K562 (cell line): ENCODE data around the gene CDH5. TPM values are rescaled to one million over a fixed set of nuclear protein-coding genes. Genes with fewer than 3 reads are reported as not detected.

ENCODE experiments used
- CTBP1 ChIP-seq: fragments of 450-650 bp; IDR thresholded peaks from 2 replicates; pipeline ENCODE4 v1.6.1; 2016; ENCODE audit warnings: borderline replicate concordance
- EZH2 ChIP-seq: IDR thresholded peaks from 2 replicates; pipeline ENCODE4 v1.6.1; 2012; ENCODE audit warnings: low read depth, mild to moderate bottlenecking, inconsistent platforms, low read length, borderline replicate concordance
- FOXM1 ChIP-seq, 2 experiments: fragments of 450-650 bp in 1 of 2; sonication (generic) in 1 of 2; formaldehyde crosslinking in 1 of 2; IDR thresholded peaks; 2 replicates each; pipeline versions ENCODE4 v1.6.1 to v1.9.0; 2017 to 2022; ENCODE audit warnings: low read depth in 2 of 2, mild to moderate bottlenecking in 2 of 2, missing genetic modification reagents in 1 of 2, moderate library complexity in 1 of 2
- HNRNPL ChIP-seq: fragments of 200-400 bp; formaldehyde crosslinking; IDR thresholded peaks from 2 replicates; pipeline ENCODE4 v1.6.1; 2017; ENCODE audit warnings: low read depth, mild to moderate bottlenecking, low read length
- MBD1 ChIP-seq: fragments of 250-450 bp; sonication (Bioruptor Pico); IDR thresholded peaks from 2 replicates; pipeline ENCODE4 v1.8.0; 2022; ENCODE audit warnings: inconsistent platforms
- MGA ChIP-seq: fragments of 450-650 bp; IDR thresholded peaks from 2 replicates; pipeline ENCODE4 v1.6.1; 2016; ENCODE audit warnings: mild to moderate bottlenecking, moderate library complexity
- MTA1 ChIP-seq: fragments of 450-650 bp; IDR thresholded peaks from 2 replicates; pipeline ENCODE4 v1.6.1; 2017; ENCODE audit warnings: borderline replicate concordance
- POU5F1 ChIP-seq: fragments of 150-350 bp; IDR thresholded peaks from 2 replicates; pipeline ENCODE4 v1.6.1; 2014; ENCODE audit warnings: borderline replicate concordance, low read length, low read depth, mild to moderate bottlenecking; ENCODE audit not compliant: partially characterized antibody
- RBM34 ChIP-seq: fragments of 200-400 bp; formaldehyde crosslinking; IDR thresholded peaks from 2 replicates; pipeline ENCODE4 v1.6.1; 2018; ENCODE audit warnings: low read length, borderline replicate concordance; ENCODE audit not compliant: insufficient read depth
- RHOXF2B ChIP-seq: fragments of 250-450 bp; sonication (Bioruptor Pico); conservative IDR thresholded peaks from 2 replicates; pipeline ENCODE4 v1.5.1; 2021
- ZNF165 ChIP-seq: fragments of 250-450 bp; sonication (Bioruptor Pico); IDR thresholded peaks from 2 replicates; pipeline ENCODE4 v1.4.0; 2020; ENCODE audit warnings: borderline replicate concordance
- ZNF408 ChIP-seq: fragments of 250-450 bp; sonication (Bioruptor Pico); IDR thresholded peaks from 2 replicates; pipeline ENCODE4 v1.4.0; 2020; ENCODE audit warnings: low read depth, mild to moderate bottlenecking, moderate library complexity
- polyA plus RNA-seq, 8 experiments: library from polyadenylated mRNA; depleted of rRNA in 4 of 8; stranded (reverse) in 5 of 8; unstranded in 3 of 8; fragments of >200 nt; fragmentation: Nextera tagmentation in 2 of 8; fragmentation: Illumina TruSeq in 1 of 8; extraction: Ambion mirVana in 2 of 8; extraction: Trizol in 1 of 8; gene quantifications; 2 replicates each; pipeline versions ENCODE4 v1.2.1 to v1.2.3, GENCODE V29; 2011 to 2014; ENCODE audit warnings: inconsistent platforms in 1 of 8, missing spikeins in 1 of 8
- total RNA-seq, 7 experiments: library from RNA; depleted of rRNA in 6 of 7; stranded (reverse); fragments of >200 nt in 6 of 7; fragmentation: Illumina TruSeq in 2 of 7; extraction: Trizol in 2 of 7; gene quantifications; 2 replicates each; pipeline versions ENCODE4 v1.2.1 to v1.2.3, GENCODE V29; 2011 to 2021; ENCODE audit warnings: low replicate concordance in 1 of 7
- TF ChIP-seq, protein P1 (sequence below): sonication (generic); formaldehyde crosslinking; IDR thresholded peaks from 2 replicates; pipeline ENCODE4 v1.8.1; 2022; ENCODE audit warnings: missing genetic modification reagents

CDH5 gene
- total and polyA plus RNA-seq, 9 of the 15 experiments (the other 6 are each of a cell fraction or from before 2014, with no cell fraction given): not detected

DNA sequence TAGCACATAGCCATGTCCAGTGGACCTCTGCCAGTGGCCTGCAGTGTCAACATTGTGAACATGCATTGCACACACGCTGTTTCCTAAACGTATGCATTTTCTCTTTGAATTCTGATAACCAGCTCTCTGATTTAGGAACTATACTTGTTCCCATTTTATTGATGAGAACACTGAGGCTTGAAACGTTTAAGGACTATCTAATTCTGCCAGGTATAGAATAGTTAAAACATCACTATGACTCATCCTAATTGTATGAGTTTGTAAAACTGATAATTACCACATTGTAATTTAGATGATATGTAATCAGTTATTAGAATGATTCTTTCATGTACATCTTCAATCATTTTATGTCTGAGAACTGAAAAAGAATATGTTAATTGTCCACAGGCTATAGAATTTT is 63.7 kb downstream of the CDH5 start (continued):
- TF ChIP-seq MBD1 (CRISPR knock-in tag): no peak
- TF ChIP-seq RHOXF2B: no peak
- no peak for TF ChIP-seq HNRNPL
- TF ChIP-seq POU5F1: no peak
- TF ChIP-seq ZNF408 (CRISPR knock-in tag): no peak
- TF ChIP-seq, protein P1, sequence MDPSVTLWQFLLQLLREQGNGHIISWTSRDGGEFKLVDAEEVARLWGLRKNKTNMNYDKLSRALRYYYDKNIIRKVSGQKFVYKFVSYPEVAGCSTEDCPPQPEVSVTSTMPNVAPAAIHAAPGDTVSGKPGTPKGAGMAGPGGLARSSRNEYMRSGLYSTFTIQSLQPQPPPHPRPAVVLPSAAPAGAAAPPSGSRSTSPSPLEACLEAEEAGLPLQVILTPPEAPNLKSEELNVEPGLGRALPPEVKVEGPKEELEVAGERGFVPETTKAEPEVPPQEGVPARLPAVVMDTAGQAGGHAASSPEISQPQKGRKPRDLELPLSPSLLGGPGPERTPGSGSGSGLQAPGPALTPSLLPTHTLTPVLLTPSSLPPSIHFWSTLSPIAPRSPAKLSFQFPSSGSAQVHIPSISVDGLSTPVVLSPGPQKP (CRISPR knock-in tag): no peak
- no peak for TF ChIP-seq ZNF165
- TF ChIP-seq RBM34: no peak
- TF ChIP-seq EZH2: no peak
- no peak for TF ChIP-seq FOXM1 (IDR thresholded peaks at IDR 0.05; ENCODE audit: low read depth)
- TF ChIP-seq FOXM1 (CRISPR knock-in tag; IDR thresholded peaks at IDR 0.05; ENCODE audit: low read depth): no peak
- no peak for TF ChIP-seq MTA1
- no peak for TF ChIP-seq CTBP1
- no peak for TF ChIP-seq MGA
